Measurements from ENCODE around the gene TMEM61. TPM values are rescaled to one million over a fixed set of nuclear protein-coding genes. Genes with fewer than 3 reads are reported as not detected.
A peak's percentile ranks its signal among the peaks of the same experiment; 100 is the strongest.

The TMEM61 gene
- total RNA-seq, 1 experiment from 2014 or later, result not detected

- Histone ChIP-seq H3K27me3 (peaks cover 27% of the 10 kb centered on the region; the same call in 1 of the 2 replicates), H3K36me3 (no peaks in the 10 kb centered on the region), H3K4me1 (no peaks in the 10 kb centered on the region), H3K9me3 (replicated peaks) (no peaks in the 10 kb centered on the region), H3K4me3 (no peak overlapping the region), H3K27ac (no peak overlapping the region)
- peak; percentile 72 to 85 for DNase-seq
Measured at GRCh38 chr1:54996359-54996868, 16.0 kb downstream of the TMEM61 start.

- Histone ChIP-seq H3K27ac (no peak overlapping the region), H3K36me3 (no peaks in the 10 kb centered on the region), H3K27me3 (peaks cover 27% of the 10 kb centered on the region; the same call in 1 of the 2 replicates), H3K4me1 (no peaks in the 10 kb centered on the region), H3K4me3 (no peak overlapping the region), H3K9me3 (replicated peaks) (no peaks in the 10 kb centered on the region)
- no peak for DNase-seq
Measured at GRCh38 chr1:54996869-54997710, 16.7 kb downstream of the TMEM61 start.

- no peaks in the 10 kb centered on the region for H3K9me3 ChIP-seq (replicated peaks)
- H3K27ac ChIP-seq, result no peak overlapping the region
- DNase-seq, result no peak
- no peaks in the 10 kb centered on the region for H3K4me1 ChIP-seq
- H3K36me3 ChIP-seq, result no peaks in the 10 kb centered on the region
- H3K4me3 ChIP-seq, result no peak overlapping the region
- peaks cover 27% of the 10 kb centered on the region; the same call in 1 of the 2 replicates for H3K27me3 ChIP-seq
Measured at GRCh38 chr1:54997711-54997986, 17.2 kb downstream of the TMEM61 start.

GRCh38 chr1:54998100-54998499 lies 17.7 kb downstream of the TMEM61 start:
- H3K4me1 ChIP-seq, result no peaks in the 10 kb centered on the region
- H3K9me3 ChIP-seq (replicated peaks), result no peaks in the 10 kb centered on the region
- no peak overlapping the region for H3K4me3 ChIP-seq
- H3K36me3 ChIP-seq, result no peaks in the 10 kb centered on the region
- DNase-seq, result no peak
- H3K27ac ChIP-seq, result no peak overlapping the region
- peaks cover 27% of the 10 kb centered on the region; the same call in 1 of the 2 replicates for H3K27me3 ChIP-seq

- no peaks in the 10 kb centered on the region for H3K9me3 ChIP-seq (replicated peaks)
- no peak for DNase-seq
- no peak within 1 kb of the TSS for H3K27ac ChIP-seq
- H3K4me1 ChIP-seq, result no peaks in the 10 kb centered on the region
- H3K27me3 ChIP-seq, result peaks cover 27% of the 10 kb centered on the region; the same call in 1 of the 2 replicates
- H3K4me3 ChIP-seq, result no peak within 1 kb of the TSS
- no peaks in the 10 kb centered on the region for H3K36me3 ChIP-seq
Measured at GRCh38 chr1:54998677-54999076, 18.2 kb downstream of the TMEM61 start, which contains the start of gene BSND. Gene BSND (plus strand): TSS chr1:54998933. CDS start chr1:54999187, 254 bp downstream.

GRCh38 chr1:55000110-55001085 lies 20.0 kb downstream of the TMEM61 start:
- Histone ChIP-seq H3K4me3 (no peak overlapping the region), H3K9me3 (replicated peaks) (no peaks in the 10 kb centered on the region), H3K4me1 (no peaks in the 10 kb centered on the region), H3K27ac (no peak overlapping the region), H3K36me3 (no peaks in the 10 kb centered on the region), H3K27me3 (peaks cover 15% of the 10 kb centered on the region; the same call in 1 of the 2 replicates)
- no peak for DNase-seq

GRCh38 chr1:55001311-55001710 lies 20.9 kb downstream of the TMEM61 start:
- Histone ChIP-seq H3K27ac (no peak overlapping the region), H3K4me1 (no peaks in the 10 kb centered on the region), H3K27me3 (peaks cover 15% of the 10 kb centered on the region; the same call in 1 of the 2 replicates), H3K4me3 (no peak overlapping the region), H3K9me3 (replicated peaks) (no peaks in the 10 kb centered on the region), H3K36me3 (no peaks in the 10 kb centered on the region)
- no peak for DNase-seq

- no peak for DNase-seq
- H3K27ac ChIP-seq, result no peak overlapping the region
- H3K4me3 ChIP-seq, result no peak overlapping the region
- no peaks in the 10 kb centered on the region for H3K36me3 ChIP-seq
- H3K4me1 ChIP-seq, result no peaks in the 10 kb centered on the region
- peaks cover 13% of the 10 kb centered on the region; the same call in 1 of the 2 replicates for H3K27me3 ChIP-seq
- H3K9me3 ChIP-seq (replicated peaks), result no peaks in the 10 kb centered on the region
Measured at GRCh38 chr1:55002686-55003085, 22.3 kb downstream of the TMEM61 start.

- Histone ChIP-seq H3K9me3 (replicated peaks) (no peaks in the 10 kb centered on the region), H3K27ac (no peak overlapping the region), H3K27me3 (no peaks in the 10 kb centered on the region), H3K4me1 (no peaks in the 10 kb centered on the region), H3K4me3 (no peak overlapping the region), H3K36me3 (no peaks in the 10 kb centered on the region)
- no peak for DNase-seq
Measured at GRCh38 chr1:55005351-55006140, 25.1 kb downstream of the TMEM61 start.

- no peak for DNase-seq
- Histone ChIP-seq H3K27ac (no peak overlapping the region), H3K9me3 (replicated peaks) (no peaks in the 10 kb centered on the region), H3K36me3 (no peaks in the 10 kb centered on the region), H3K4me3 (no peak overlapping the region), H3K4me1 (no peaks in the 10 kb centered on the region), H3K27me3 (peaks cover 3% of the 10 kb centered on the region; the same call in 1 of the 2 replicates)
Measured at GRCh38 chr1:55006931-55007330, 26.5 kb downstream of the TMEM61 start.

- DNase-seq, result no peak
- H3K27ac ChIP-seq, result no peak overlapping the region
- H3K4me3 ChIP-seq, result no peak overlapping the region
- H3K9me3 ChIP-seq (replicated peaks), result no peaks in the 10 kb centered on the region
- no peaks in the 10 kb centered on the region for H3K36me3 ChIP-seq
- H3K4me1 ChIP-seq, result no peaks in the 10 kb centered on the region
- H3K27me3 ChIP-seq, result peaks cover 3% of the 10 kb centered on the region; the same call in 1 of the 2 replicates
Measured at GRCh38 chr1:55007625-55008024, 27.2 kb downstream of the TMEM61 start.

- H3K27me3 ChIP-seq, result peaks cover 5% of the 10 kb centered on the region; the same call in 1 of the 2 replicates
- DNase-seq, result no peak
- no peaks in the 10 kb centered on the region for H3K36me3 ChIP-seq
- no peak overlapping the region for H3K27ac ChIP-seq
- no peaks in the 10 kb centered on the region for H3K4me1 ChIP-seq
- H3K4me3 ChIP-seq, result no peak overlapping the region
- H3K9me3 ChIP-seq (replicated peaks), result no peaks in the 10 kb centered on the region
Measured at GRCh38 chr1:55010194-55010886, 29.9 kb downstream of the TMEM61 start.

- Histone ChIP-seq H3K27me3 (peaks cover 5% of the 10 kb centered on the region; the same call in 1 of the 2 replicates), H3K4me1 (no peaks in the 10 kb centered on the region), H3K4me3 (no peak overlapping the region), H3K9me3 (replicated peaks) (no peaks in the 10 kb centered on the region), H3K27ac (no peak overlapping the region), H3K36me3 (no peaks in the 10 kb centered on the region)
- no peak for DNase-seq
Measured at GRCh38 chr1:55010887-55011217, 30.4 kb downstream of the TMEM61 start.

- H3K4me1 ChIP-seq, result no peaks in the 10 kb centered on the region
- no peak overlapping the region for H3K4me3 ChIP-seq
- no peak for DNase-seq
- no peaks in the 10 kb centered on the region for H3K36me3 ChIP-seq
- no peak overlapping the region for H3K27ac ChIP-seq
- no peaks in the 10 kb centered on the region for H3K9me3 ChIP-seq (replicated peaks)
- H3K27me3 ChIP-seq, result peaks cover 5% of the 10 kb centered on the region; the same call in 1 of the 2 replicates
Measured at GRCh38 chr1:55012661-55013060, 32.2 kb downstream of the TMEM61 start.

Measured in SJCRH30 (cell line).